ENCODE data around the gene SLC9A8.

SLC9A8 gene

DNA sequence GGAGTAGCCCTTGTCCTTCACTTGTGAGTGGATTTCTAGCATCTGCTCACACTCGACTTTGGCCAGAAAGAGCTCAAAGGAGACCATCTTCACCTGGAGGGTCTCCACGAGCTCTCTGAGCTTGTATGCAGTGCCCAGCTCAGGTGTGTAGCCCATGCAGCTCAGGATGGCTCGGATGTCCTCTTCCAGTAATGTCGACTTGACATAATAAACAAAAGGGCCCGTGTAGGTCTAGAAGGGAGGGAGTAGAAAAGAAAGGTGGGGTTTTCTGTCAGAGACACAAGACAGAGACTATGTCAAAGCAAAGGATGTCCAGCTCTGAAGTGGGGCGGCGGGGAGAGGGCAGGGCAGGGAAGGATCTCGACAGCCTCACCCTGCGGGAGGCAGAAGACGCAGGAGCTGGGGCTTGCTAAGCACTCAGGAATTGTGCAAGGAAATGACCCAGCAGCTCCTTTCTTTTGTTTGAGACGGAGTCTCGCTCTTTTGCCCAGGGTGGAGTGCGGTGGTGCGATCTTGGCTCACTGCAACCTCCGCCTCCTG lies 94.1 kb downstream of the SLC9A8 start:
- TF ChIP-seq, protein P1, sequence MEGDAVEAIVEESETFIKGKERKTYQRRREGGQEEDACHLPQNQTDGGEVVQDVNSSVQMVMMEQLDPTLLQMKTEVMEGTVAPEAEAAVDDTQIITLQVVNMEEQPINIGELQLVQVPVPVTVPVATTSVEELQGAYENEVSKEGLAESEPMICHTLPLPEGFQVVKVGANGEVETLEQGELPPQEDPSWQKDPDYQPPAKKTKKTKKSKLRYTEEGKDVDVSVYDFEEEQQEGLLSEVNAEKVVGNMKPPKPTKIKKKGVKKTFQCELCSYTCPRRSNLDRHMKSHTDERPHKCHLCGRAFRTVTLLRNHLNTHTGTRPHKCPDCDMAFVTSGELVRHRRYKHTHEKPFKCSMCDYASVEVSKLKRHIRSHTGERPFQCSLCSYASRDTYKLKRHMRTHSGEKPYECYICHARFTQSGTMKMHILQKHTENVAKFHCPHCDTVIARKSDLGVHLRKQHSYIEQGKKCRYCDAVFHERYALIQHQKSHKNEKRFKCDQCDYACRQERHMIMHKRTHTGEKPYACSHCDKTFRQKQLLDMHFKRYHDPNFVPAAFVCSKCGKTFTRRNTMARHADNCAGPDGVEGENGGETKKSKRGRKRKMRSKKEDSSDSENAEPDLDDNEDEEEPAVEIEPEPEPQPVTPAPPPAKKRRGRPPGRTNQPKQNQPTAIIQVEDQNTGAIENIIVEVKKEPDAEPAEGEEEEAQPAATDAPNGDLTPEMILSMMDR (IDR thresholded peaks at IDR 0.05; ENCODE audit: low read length) = no peak
- TF ChIP-seq EZH2 (optimal IDR thresholded peaks at IDR 0.05; ENCODE audit: low read depth, low read length) (no peak), EZH2phosphoT487 (IDR thresholded peaks at IDR 0.05; ENCODE audit: low read length) (no peak)

DNA sequence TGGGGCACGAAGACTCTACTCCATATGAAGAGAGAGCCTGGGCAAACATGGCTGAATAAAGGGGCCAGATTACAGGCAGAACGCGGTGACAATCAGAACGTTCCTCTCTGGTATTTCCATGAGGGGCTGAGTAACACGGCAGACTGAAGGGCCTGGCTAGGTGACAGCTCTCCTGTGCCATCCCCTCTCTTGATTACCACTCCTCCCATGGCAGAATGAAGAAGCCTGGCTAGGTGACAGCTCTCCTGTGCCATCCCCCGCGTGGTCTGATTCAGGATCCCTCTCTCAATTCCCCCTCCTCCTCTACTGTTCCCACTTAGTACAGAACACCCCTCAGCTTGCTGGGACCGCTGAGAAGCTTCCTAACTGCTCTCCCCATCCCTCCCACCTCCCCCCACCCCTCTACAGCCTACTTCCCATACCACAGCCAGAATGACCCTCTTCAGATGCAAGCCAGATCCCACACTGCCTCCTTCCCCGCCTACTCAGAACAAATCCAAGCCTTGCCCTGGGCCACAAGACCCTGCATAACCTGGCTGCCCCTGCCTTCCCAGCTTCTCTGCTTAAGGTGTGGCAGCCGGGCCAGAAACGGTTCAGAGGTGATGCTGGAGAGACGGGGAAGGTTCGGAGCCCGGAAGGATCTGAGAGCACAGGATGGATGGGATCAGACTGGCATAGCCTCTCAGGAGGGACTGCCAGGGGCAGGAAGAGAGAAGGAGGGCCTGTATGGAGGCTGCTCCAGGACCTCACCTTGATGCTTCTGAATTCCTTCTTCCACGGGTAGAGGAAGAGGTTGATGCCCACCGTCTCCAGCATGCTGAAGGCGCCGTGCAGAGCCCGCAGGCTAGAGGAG lies 95.0 kb downstream of the SLC9A8 start:
- DNase-seq = no peak
- H3K9ac ChIP-seq (ENCODE audit: low read length) = no peak overlapping the region
- H3K4me1 ChIP-seq (ENCODE audit: low read length) = no peaks in the 10 kb centered on the region
- H3F3A ChIP-seq (ENCODE audit: insufficient read depth, low read length) = no peaks in the 10 kb centered on the region
- no peak for TF ChIP-seq EZH2 (optimal IDR thresholded peaks at IDR 0.05; ENCODE audit: low read depth, low read length)
- TF ChIP-seq EZH2phosphoT487 (IDR thresholded peaks at IDR 0.05; ENCODE audit: low read length) = no peak
- TF ChIP-seq, protein P1 (IDR thresholded peaks at IDR 0.05; ENCODE audit: low read length) = no peak
- H3K4me2 ChIP-seq (ENCODE audit: low read depth, low read length) = no peak overlapping the region
- no peak overlapping the region for H2AFZ ChIP-seq (ENCODE audit: low read length)
- H3K9me2 ChIP-seq (replicated peaks; ENCODE audit: insufficient read depth, low read length) = no peaks in the 10 kb centered on the region
- H3K9me3 ChIP-seq (replicated peaks; ENCODE audit: insufficient read depth, low read length) = no peaks in the 10 kb centered on the region
- peaks cover 45% of the 10 kb centered on the region for H3K79me2 ChIP-seq (ENCODE audit: low read length)
- 0 out of 2 replicates have a peak, but pooled peaks cover 3% of the 10 kb centered on the region for H3K36me3 ChIP-seq (replicated peaks; ENCODE audit: insufficient read depth, low read length)
- H3K27ac ChIP-seq (ENCODE audit: low read length) = no peak overlapping the region
- no peak overlapping the region for H3K4me3 ChIP-seq (ENCODE audit: low read length)
- H4K20me1 ChIP-seq (ENCODE audit: insufficient read depth, low read length) = no peaks in the 10 kb centered on the region
- no peaks in the 10 kb centered on the region for H3K27me3 ChIP-seq (replicated peaks; ENCODE audit: insufficient read depth, low read length)

More for the DNA sequence above, 94.1 kb downstream of the SLC9A8 start:
- DNase-seq = no peak
- Histone ChIP-seq H3K4me2 (ENCODE audit: low read depth, low read length) (no peak overlapping the region), H3K79me2 (ENCODE audit: low read length) (peaks cover 36% of the 10 kb centered on the region), H3K9me3 (replicated peaks; ENCODE audit: insufficient read depth, low read length) (no peaks in the 10 kb centered on the region), H3K4me3 (ENCODE audit: low read length) (no peak overlapping the region), H3F3A (ENCODE audit: insufficient read depth, low read length) (no peaks in the 10 kb centered on the region), H3K36me3 (replicated peaks; ENCODE audit: insufficient read depth, low read length) (0 out of 2 replicates have a peak, but pooled peaks cover 3% of the 10 kb centered on the region), H2AFZ (ENCODE audit: low read length) (no peak overlapping the region), H3K4me1 (ENCODE audit: low read length) (no peaks in the 10 kb centered on the region), H3K9me2 (replicated peaks; ENCODE audit: insufficient read depth, low read length) (no peaks in the 10 kb centered on the region), H3K27me3 (replicated peaks; ENCODE audit: insufficient read depth, low read length) (no peaks in the 10 kb centered on the region), H3K9ac (ENCODE audit: low read length) (no peak overlapping the region), H4K20me1 (ENCODE audit: insufficient read depth, low read length) (no peaks in the 10 kb centered on the region), H3K27ac (ENCODE audit: low read length) (no peak overlapping the region)

DNA sequence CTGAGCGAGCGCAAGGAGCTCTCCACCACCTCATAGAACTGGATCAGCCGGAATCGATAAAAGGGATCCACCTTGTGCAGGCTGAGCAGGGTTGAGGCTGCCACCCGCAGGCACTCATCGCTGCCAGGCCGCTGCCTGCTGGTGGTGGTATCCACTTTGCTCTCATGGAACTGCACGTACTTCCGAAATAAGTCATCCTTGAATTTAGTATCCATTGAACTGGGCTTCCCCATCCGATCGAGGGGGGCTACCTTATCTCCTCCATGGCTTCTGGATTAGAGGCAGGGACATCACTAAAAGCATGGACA lies 95.6 kb downstream of the SLC9A8 start:
- Histone ChIP-seq H3K27ac (ENCODE audit: low read length) (no peak overlapping the region), H3K79me2 (ENCODE audit: low read length) (peaks cover 51% of the 10 kb centered on the region), H3K4me3 (ENCODE audit: low read length) (no peak overlapping the region), H3F3A (ENCODE audit: insufficient read depth, low read length) (no peaks in the 10 kb centered on the region), H3K9me2 (replicated peaks; ENCODE audit: insufficient read depth, low read length) (no peaks in the 10 kb centered on the region), H3K27me3 (replicated peaks; ENCODE audit: insufficient read depth, low read length) (no peaks in the 10 kb centered on the region), H2AFZ (ENCODE audit: low read length) (no peak overlapping the region), H4K20me1 (ENCODE audit: insufficient read depth, low read length) (no peaks in the 10 kb centered on the region), H3K36me3 (replicated peaks; ENCODE audit: insufficient read depth, low read length) (0 out of 2 replicates have a peak, but pooled peaks cover 3% of the 10 kb centered on the region), H3K4me1 (ENCODE audit: low read length) (no peaks in the 10 kb centered on the region), H3K9me3 (replicated peaks; ENCODE audit: insufficient read depth, low read length) (no peaks in the 10 kb centered on the region), H3K4me2 (ENCODE audit: low read depth, low read length) (no peak overlapping the region), H3K9ac (ENCODE audit: low read length) (no peak overlapping the region)
- no peak for DNase-seq
- TF ChIP-seq EZH2phosphoT487 (IDR thresholded peaks at IDR 0.05; ENCODE audit: low read length) = no peak
- no peak for TF ChIP-seq EZH2 (optimal IDR thresholded peaks at IDR 0.05; ENCODE audit: low read depth, low read length)
- TF ChIP-seq, protein P1 (IDR thresholded peaks at IDR 0.05; ENCODE audit: low read length) = no peak

All from MM.1S (cell line).